Measurements from ENCODE around the gene MPC1.

DNA sequence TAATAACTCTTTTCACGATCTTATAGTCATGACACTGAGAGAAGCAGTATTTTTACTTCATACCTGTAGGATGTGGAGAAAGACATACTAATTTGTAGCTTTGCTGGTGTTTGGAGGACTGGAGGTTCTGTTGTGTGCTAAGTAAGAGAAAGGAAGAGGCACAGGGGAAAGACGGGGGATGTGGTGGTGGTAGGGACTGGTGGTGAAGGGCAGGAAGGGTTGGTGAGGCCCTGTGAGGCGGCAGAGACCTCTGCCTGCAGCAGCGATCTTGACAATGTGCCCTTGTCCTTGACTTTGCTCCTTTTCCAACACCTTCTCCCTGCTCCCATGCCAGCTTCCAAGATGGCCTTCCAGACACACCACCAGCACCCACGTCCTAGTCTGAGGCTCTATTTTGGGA, 32.6 kb upstream of the MPC1 start:
- no peak for TF ChIP-seq POLR2A (IDR thresholded peaks at IDR 0.05)
- TF ChIP-seq, protein P1, sequence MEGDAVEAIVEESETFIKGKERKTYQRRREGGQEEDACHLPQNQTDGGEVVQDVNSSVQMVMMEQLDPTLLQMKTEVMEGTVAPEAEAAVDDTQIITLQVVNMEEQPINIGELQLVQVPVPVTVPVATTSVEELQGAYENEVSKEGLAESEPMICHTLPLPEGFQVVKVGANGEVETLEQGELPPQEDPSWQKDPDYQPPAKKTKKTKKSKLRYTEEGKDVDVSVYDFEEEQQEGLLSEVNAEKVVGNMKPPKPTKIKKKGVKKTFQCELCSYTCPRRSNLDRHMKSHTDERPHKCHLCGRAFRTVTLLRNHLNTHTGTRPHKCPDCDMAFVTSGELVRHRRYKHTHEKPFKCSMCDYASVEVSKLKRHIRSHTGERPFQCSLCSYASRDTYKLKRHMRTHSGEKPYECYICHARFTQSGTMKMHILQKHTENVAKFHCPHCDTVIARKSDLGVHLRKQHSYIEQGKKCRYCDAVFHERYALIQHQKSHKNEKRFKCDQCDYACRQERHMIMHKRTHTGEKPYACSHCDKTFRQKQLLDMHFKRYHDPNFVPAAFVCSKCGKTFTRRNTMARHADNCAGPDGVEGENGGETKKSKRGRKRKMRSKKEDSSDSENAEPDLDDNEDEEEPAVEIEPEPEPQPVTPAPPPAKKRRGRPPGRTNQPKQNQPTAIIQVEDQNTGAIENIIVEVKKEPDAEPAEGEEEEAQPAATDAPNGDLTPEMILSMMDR (IDR thresholded peaks at IDR 0.05) = no peak

Data from breast epithelium (tissue), 3 donors.